PFSK-1 (cell line): ENCODE results near the gene SNHG17.

ENCODE experiments used
- POLR2AphosphoS5 ChIP-seq: IDR thresholded peaks from 2 replicates; pipeline ENCODE4 v1.6.1; 2012; ENCODE audit warnings: low read depth, mild to moderate bottlenecking, control low read depth, low read length, moderate library complexity
- REST ChIP-seq, 2 experiments: IDR thresholded peaks; 2 replicates each; pipeline versions ENCODE4 v1.6.1 to v1.8.0; 2011 to 2012; ENCODE audit warnings: low read depth in 2 of 2, low read length in 2 of 2, control low read depth in 1 of 2, inconsistent platforms in 1 of 2, mild to moderate bottlenecking in 1 of 2, moderate library complexity in 1 of 2; ENCODE audit not compliant: insufficient read depth in 1 of 2
- SIN3A ChIP-seq: IDR thresholded peaks from 2 replicates; pipeline ENCODE4 v1.6.1; 2012; ENCODE audit warnings: mild to moderate bottlenecking, low read length, moderate library complexity, borderline replicate concordance; ENCODE audit not compliant: insufficient read depth
- TAF1 ChIP-seq: IDR thresholded peaks from 2 replicates; pipeline ENCODE4 v1.6.1; 2012; ENCODE audit warnings: low read length, control low read depth, borderline replicate concordance; ENCODE audit not compliant: insufficient read depth

- TF ChIP-seq SIN3A (no peak), REST (IDR thresholded peaks at IDR 0.05; ENCODE audit: insufficient read depth in 1 of 2, low read depth in 2 of 2, low read length in 2 of 2) (no peak), TAF1 (no peak), POLR2AphosphoS5 (no peak)
Observed at GRCh38 chr20:38395165-38395564, 40.0 kb downstream of the SNHG17 start.
